ENCODE results near the gene ACIN1.
"Not testable (repeated sequence)": the region's sequence is repeated elsewhere in the genome, so short reads cannot be mapped to it uniquely, and the experiment has no call there.

ACIN1 gene

GRCh38 chr14:23124337-23124954 is 29.5 kb upstream of the ACIN1 start:
- DNase-seq = no peak

- DNase-seq = no peak
These were observed 28.5 kb upstream of the ACIN1 start for GRCh38 chr14:23123419-23123818.

GRCh38 chr14:23122086-23122485 is 27.1 kb upstream of the ACIN1 start:
- DNase-seq = no peak

- peak; percentile 50 for DNase-seq
These were observed 26.4 kb upstream of the ACIN1 start for GRCh38 chr14:23121361-23121771.

GRCh38 chr14:23120541-23121251 is 25.8 kb upstream of the ACIN1 start:
- peak; percentile 92 for DNase-seq

GRCh38 chr14:23119363-23120327 is 24.7 kb upstream of the ACIN1 start:
- no peak for DNase-seq

- no peak for DNase-seq
These were observed 23.8 kb upstream of the ACIN1 start, which contains the start of gene CEBPE for GRCh38 chr14:23118506-23119362. TSS of gene CEBPE (minus strand) at chr14:23119255. CDS start at chr14:23119091, 164 bp downstream.

GRCh38 chr14:23117371-23118020 is 22.6 kb upstream of the ACIN1 start:
- no peak for DNase-seq

- DNase-seq = no peak
These were observed 21.0 kb upstream of the ACIN1 start for GRCh38 chr14:23115918-23116317.

GRCh38 chr14:23115039-23115731 is 20.2 kb upstream of the ACIN1 start:
- DNase-seq = no peak

GRCh38 chr14:23114669-23115038 is 19.7 kb upstream of the ACIN1 start:
- DNase-seq = no peak

GRCh38 chr14:23114120-23114458 is 19.2 kb upstream of the ACIN1 start:
- no peak for DNase-seq

- peak; percentile 48 for DNase-seq
These were observed 18.6 kb upstream of the ACIN1 start for GRCh38 chr14:23113431-23114119.

GRCh38 chr14:23112359-23113178 is 17.6 kb upstream of the ACIN1 start:
- DNase-seq = no peak

- no peak for DNase-seq
These were observed 15.8 kb upstream of the ACIN1 start for GRCh38 chr14:23110579-23111365.

- DNase-seq = no peak
These were observed 14.8 kb upstream of the ACIN1 start for GRCh38 chr14:23109769-23110168.

- not testable (repeated sequence) for DNase-seq
These were observed 13.2 kb upstream of the ACIN1 start for GRCh38 chr14:23108169-23108568.

GRCh38 chr14:23107620-23108019 is 12.7 kb upstream of the ACIN1 start:
- not testable (repeated sequence) for DNase-seq

GRCh38 chr14:23106747-23107045 is 11.8 kb upstream of the ACIN1 start:
- DNase-seq = no peak

Data from right hindlimb (tissue), 1 donor.